K562 (cell line): ENCODE measurements around the gene CCDC71L. TPM values are rescaled to one million over a fixed set of nuclear protein-coding genes. Genes with fewer than 3 reads are reported as not detected.

Experiments
- CHCHD3 ChIP-seq: fragments of 250-450 bp; sonication (Bioruptor Pico); IDR thresholded peaks from 2 replicates; pipeline ENCODE4 v2.1.2; 2022; ENCODE audit warnings: mild to moderate bottlenecking
- CHD4 ChIP-seq: fragments of 200-600 bp; sonication (generic); IDR thresholded peaks from 3 replicates; pipeline ENCODE4 v1.6.1; 2012; ENCODE audit warnings: low read depth, mild to moderate bottlenecking, mixed read lengths, low read length, inconsistent platforms; ENCODE audit not compliant: insufficient read depth, insufficient replicate concordance, poor library complexity, severe bottlenecking
- FOXA1 ChIP-seq: fragments of 450-650 bp; IDR thresholded peaks from 2 replicates; pipeline ENCODE4 v1.6.1; 2016; ENCODE audit warnings: mild to moderate bottlenecking, borderline replicate concordance
- FOXP1 ChIP-seq: sonication (generic); formaldehyde crosslinking; IDR thresholded peaks from 2 replicates; pipeline ENCODE4 v1.8.0; 2022; ENCODE audit warnings: mild to moderate bottlenecking, missing genetic modification reagents
- GTF2A2 ChIP-seq: IDR thresholded peaks from 2 replicates; pipeline ENCODE4 v1.6.1; 2016; ENCODE audit warnings: mild to moderate bottlenecking, missing genetic modification characterization, missing compliant biosample characterization
- IFI16 ChIP-seq: fragments of 250-450 bp; sonication (Bioruptor Pico); IDR thresholded peaks from 2 replicates; pipeline ENCODE4 v2.1.2; 2022; ENCODE audit warnings: mild to moderate bottlenecking, inconsistent platforms
- NCOA2 ChIP-seq, 2 experiments: fragments of 450-650 bp; IDR thresholded peaks; 2 replicates each; pipeline ENCODE4 v1.6.1; 2018; ENCODE audit warnings: mild to moderate bottlenecking in 2 of 2, moderate library complexity in 1 of 2; ENCODE audit not compliant: partially characterized antibody in 2 of 2
- PHF20 ChIP-seq: fragments of 450-650 bp; IDR thresholded peaks from 2 replicates; pipeline ENCODE4 v1.6.1; 2018; ENCODE audit not compliant: partially characterized antibody
- RFX1 ChIP-seq: fragments of 450-650 bp; IDR thresholded peaks from 2 replicates; pipeline ENCODE4 v1.6.1; 2016; ENCODE audit warnings: mild to moderate bottlenecking, moderate library complexity
- SMARCA4 ChIP-seq: fragments of 450-650 bp; IDR thresholded peaks from 2 replicates; pipeline ENCODE4 v1.6.1; 2016
- ZNF239 ChIP-seq: fragments of 250-450 bp; sonication (Bioruptor Pico); IDR thresholded peaks from 2 replicates; pipeline ENCODE4 v1.4.0; 2020; ENCODE audit warnings: mild to moderate bottlenecking
- ZNF263 ChIP-seq: sonication (generic); formaldehyde crosslinking; IDR thresholded peaks from 2 replicates; pipeline ENCODE4 v1.8.0; 2022; ENCODE audit warnings: mild to moderate bottlenecking, missing genetic modification reagents, borderline replicate concordance
- ZNF668 ChIP-seq: fragments of 250-450 bp; sonication (Bioruptor Pico); IDR thresholded peaks from 2 replicates; pipeline ENCODE4 v1.8.0; 2022; ENCODE audit warnings: mild to moderate bottlenecking, inconsistent platforms
- polyA plus RNA-seq, 8 experiments: library from polyadenylated mRNA; depleted of rRNA in 4 of 8; stranded (reverse) in 5 of 8; unstranded in 3 of 8; fragments of >200 nt; fragmentation: Nextera tagmentation in 2 of 8; fragmentation: Illumina TruSeq in 1 of 8; extraction: Ambion mirVana in 2 of 8; extraction: Trizol in 1 of 8; gene quantifications; 2 replicates each; pipeline versions ENCODE4 v1.2.1 to v1.2.3, GENCODE V29; 2011 to 2014; ENCODE audit warnings: inconsistent platforms in 1 of 8, missing spikeins in 1 of 8
- total RNA-seq, 7 experiments: library from RNA; depleted of rRNA in 6 of 7; stranded (reverse); fragments of >200 nt in 6 of 7; fragmentation: Illumina TruSeq in 2 of 7; extraction: Trizol in 2 of 7; gene quantifications; 2 replicates each; pipeline versions ENCODE4 v1.2.1 to v1.2.3, GENCODE V29; 2011 to 2021; ENCODE audit warnings: low replicate concordance in 1 of 7
- TF ChIP-seq, protein P1 (sequence below), 2 experiments: IDR thresholded peaks in 1 of 2; conservative IDR thresholded peaks in 1 of 2; 2 replicates each; pipeline ENCODE4 v1.6.1; 2016; ENCODE audit warnings: low read depth in 2 of 2, mild to moderate bottlenecking in 1 of 2, missing compliant biosample characterization in 1 of 2, missing genetic modification characterization in 1 of 2, moderate library complexity in 1 of 2
- TF ChIP-seq, protein P2 (sequence below): fragments of 250-450 bp; sonication (Bioruptor Pico); IDR thresholded peaks from 2 replicates; pipeline ENCODE4 v1.4.0; 2020
- TF ChIP-seq, protein P3 (sequence below): fragments of 450-650 bp; formaldehyde crosslinking; IDR thresholded peaks from 2 replicates; pipeline ENCODE4 v1.4.0; 2020; ENCODE audit warnings: mild to moderate bottlenecking, moderate library complexity
- TF ChIP-seq, protein P4 (sequence below): sonication (generic); formaldehyde crosslinking; IDR thresholded peaks from 2 replicates; pipeline ENCODE4 v1.8.1; 2023; ENCODE audit warnings: missing genetic modification reagents, mild to moderate bottlenecking, borderline replicate concordance

CCDC71L gene
- total and polyA plus RNA-seq, 9 of the 15 experiments (the other 6 are each of a cell fraction or from before 2014, with no cell fraction given) = 5.7 to 108 (median 25.4) TPM

DNA sequence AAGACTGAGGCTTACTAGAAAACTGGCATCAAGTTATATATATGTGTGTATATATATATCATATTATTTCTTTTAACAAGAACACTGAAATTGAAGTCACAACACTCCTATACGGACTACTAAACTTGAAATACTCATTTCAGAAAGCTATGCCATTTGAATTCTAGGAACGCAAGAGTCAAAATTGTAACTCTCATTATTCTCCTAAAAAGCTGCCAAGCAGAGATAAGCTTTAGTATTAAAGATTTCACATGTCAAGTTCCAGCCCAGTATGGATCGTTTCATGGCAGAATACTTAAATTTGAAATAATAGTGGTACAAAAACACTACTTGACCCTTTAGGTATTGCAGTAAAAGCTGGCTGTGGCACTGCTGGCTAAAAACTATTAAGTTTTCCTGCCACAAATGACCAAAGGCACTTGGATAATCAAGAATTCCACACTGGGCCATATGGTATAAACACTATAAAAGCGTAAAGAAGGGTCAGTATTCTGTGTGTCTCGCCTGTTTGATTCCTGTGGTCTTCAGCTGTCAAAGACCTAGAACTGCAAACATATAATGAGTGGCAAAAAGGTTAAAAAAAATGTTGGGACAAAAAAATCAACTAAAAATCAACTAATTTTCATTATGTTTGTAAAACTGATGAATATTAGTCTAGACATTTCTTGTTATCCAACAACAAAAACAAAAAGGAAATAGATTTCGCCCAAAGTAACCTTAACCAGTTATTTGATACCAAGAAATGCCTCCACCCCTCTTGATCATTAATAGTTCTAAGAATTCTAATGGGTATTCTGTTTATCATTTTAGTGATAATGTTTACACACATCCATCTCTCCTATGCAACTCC lies 2.4 kb downstream of the CCDC71L start (continued):
- TF ChIP-seq CHD4 (no peak), IFI16 (CRISPR knock-in tag) (no peak), CHCHD3 (CRISPR knock-in tag) (no peak), FOXA1 (no peak), SMARCA4 (no peak), ZNF239 (CRISPR knock-in tag) (no peak), NCOA2 (IDR thresholded peaks at IDR 0.05; ENCODE audit: partially characterized antibody in 2 of 2) (no peak), RFX1 (no peak), ZNF668 (CRISPR knock-in tag) (0 out of 2 replicates have a peak, but pooled peaks have one; percentile 56), GTF2A2 (tag) (no peak), FOXP1 (CRISPR knock-in tag) (no peak), ZNF263 (no peak), PHF20 (no peak)
- TF ChIP-seq, protein P1, sequence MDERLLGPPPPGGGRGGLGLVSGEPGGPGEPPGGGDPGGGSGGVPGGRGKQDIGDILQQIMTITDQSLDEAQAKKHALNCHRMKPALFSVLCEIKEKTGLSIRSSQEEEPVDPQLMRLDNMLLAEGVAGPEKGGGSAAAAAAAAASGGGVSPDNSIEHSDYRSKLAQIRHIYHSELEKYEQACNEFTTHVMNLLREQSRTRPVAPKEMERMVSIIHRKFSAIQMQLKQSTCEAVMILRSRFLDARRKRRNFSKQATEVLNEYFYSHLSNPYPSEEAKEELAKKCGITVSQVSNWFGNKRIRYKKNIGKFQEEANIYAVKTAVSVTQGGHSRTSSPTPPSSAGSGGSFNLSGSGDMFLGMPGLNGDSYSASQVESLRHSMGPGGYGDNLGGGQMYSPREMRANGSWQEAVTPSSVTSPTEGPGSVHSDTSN (CRISPR knock-in tag; IDR thresholded peaks at IDR 0.05; ENCODE audit: low read depth) = no peak
- TF ChIP-seq, protein P1 (tag; conservative IDR thresholded peaks at IDR 0.05; ENCODE audit: low read depth) = no peak
- TF ChIP-seq, protein P2, sequence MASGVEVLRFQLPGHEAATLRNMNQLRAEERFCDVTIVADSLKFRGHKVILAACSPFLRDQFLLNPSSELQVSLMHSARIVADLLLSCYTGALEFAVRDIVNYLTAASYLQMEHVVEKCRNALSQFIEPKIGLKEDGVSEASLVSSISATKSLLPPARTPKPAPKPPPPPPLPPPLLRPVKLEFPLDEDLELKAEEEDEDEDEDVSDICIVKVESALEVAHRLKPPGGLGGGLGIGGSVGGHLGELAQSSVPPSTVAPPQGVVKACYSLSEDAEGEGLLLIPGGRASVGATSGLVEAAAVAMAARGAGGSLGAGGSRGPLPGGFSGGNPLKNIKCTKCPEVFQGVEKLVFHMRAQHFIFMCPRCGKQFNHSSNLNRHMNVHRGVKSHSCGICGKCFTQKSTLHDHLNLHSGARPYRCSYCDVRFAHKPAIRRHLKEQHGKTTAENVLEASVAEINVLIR (CRISPR knock-in tag) = no peak
- TF ChIP-seq, protein P3, sequence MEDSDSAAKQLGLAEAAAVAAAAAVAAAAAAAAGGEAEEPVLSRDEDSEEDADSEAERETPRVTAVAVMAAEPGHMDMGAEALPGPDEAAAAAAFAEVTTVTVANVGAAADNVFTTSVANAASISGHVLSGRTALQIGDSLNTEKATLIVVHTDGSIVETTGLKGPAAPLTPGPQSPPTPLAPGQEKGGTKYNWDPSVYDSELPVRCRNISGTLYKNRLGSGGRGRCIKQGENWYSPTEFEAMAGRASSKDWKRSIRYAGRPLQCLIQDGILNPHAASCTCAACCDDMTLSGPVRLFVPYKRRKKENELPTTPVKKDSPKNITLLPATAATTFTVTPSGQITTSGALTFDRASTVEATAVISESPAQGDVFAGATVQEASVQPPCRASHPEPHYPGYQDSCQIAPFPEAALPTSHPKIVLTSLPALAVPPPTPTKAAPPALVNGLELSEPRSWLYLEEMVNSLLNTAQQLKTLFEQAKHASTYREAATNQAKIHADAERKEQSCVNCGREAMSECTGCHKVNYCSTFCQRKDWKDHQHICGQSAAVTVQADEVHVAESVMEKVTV (CRISPR knock-in tag) = no peak
- TF ChIP-seq, protein P4, sequence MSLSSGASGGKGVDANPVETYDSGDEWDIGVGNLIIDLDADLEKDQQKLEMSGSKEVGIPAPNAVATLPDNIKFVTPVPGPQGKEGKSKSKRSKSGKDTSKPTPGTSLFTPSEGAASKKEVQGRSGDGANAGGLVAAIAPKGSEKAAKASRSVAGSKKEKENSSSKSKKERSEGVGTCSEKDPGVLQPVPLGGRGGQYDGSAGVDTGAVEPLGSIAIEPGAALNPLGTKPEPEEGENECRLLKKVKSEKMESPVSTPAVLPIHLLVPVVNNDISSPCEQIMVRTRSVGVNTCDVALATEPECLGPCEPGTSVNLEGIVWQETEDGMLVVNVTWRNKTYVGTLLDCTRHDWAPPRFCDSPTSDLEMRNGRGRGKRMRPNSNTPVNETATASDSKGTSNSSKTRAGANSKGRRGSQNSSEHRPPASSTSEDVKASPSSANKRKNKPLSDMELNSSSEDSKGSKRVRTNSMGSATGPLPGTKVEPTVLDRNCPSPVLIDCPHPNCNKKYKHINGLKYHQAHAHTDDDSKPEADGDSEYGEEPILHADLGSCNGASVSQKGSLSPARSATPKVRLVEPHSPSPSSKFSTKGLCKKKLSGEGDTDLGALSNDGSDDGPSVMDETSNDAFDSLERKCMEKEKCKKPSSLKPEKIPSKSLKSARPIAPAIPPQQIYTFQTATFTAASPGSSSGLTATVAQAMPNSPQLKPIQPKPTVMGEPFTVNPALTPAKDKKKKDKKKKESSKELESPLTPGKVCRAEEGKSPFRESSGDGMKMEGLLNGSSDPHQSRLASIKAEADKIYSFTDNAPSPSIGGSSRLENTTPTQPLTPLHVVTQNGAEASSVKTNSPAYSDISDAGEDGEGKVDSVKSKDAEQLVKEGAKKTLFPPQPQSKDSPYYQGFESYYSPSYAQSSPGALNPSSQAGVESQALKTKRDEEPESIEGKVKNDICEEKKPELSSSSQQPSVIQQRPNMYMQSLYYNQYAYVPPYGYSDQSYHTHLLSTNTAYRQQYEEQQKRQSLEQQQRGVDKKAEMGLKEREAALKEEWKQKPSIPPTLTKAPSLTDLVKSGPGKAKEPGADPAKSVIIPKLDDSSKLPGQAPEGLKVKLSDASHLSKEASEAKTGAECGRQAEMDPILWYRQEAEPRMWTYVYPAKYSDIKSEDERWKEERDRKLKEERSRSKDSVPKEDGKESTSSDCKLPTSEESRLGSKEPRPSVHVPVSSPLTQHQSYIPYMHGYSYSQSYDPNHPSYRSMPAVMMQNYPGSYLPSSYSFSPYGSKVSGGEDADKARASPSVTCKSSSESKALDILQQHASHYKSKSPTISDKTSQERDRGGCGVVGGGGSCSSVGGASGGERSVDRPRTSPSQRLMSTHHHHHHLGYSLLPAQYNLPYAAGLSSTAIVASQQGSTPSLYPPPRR (CRISPR knock-in tag) = no peak
